HG03025 (cell line): ENCODE measurements around the gene PLCG1.

Experiments
- ATAC-seq: cut with Tn5 transposase; IDR thresholded peaks from one replicate; pipeline ENCODE4 v1.9.1; 2021; ENCODE audit warnings: mild to moderate bottlenecking, moderate library complexity; ENCODE audit not compliant: unreplicated experiment, low FRiP score

The PLCG1 gene

GRCh38 chr20:41165001-41165882 lies 27.9 kb downstream of the PLCG1 start:
- ATAC-seq = no peak

GRCh38 chr20:41166201-41167117 lies 29.1 kb downstream of the PLCG1 start:
- no peak for ATAC-seq

GRCh38 chr20:41167118-41167470 lies 29.8 kb downstream of the PLCG1 start:
- no peak for ATAC-seq

- ATAC-seq = no peak
Measured at GRCh38 chr20:41167481-41168253, 30.3 kb downstream of the PLCG1 start.

DNA sequence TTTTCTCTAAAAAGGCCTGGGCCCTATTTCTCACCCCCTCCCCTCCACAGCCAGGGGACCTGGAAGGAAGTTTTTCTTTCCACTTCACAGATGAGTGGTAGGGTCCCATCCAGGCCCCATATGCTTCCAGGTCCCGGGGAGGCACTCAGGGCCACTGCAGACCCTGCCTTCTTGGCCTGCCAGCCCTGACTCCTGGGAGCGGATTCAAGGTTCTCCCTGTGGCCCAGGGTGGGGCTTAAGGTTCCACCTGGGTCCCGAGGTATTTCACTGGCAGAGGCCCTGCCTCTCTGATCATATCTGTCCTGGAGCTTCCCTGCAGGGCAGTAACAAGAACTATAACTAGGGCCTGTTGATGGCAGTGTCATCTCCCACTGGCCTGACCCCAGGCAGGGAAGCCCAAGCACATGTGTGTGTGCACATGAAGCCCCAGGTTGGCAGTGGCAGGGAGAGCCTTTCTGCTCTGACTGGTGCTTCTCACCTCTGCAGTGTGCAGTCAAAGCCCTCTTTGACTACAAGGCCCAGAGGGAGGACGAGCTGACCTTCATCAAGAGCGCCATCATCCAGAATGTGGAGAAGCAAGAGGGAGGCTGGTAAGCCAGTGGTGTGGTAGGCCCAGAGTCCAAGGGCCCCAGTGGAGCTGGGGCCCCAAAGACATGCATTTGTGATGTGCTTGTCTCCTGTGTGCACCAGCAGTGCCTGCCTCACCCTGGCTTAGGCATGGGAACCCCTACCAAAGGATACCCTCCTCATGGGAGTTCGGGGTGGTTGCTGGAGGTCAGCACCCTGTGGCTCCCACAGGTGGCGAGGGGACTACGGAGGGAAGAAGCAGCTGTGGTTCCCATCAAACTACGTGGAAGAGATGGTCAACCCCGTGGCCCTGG lies 31.2 kb downstream of the PLCG1 start:
- ATAC-seq = no peak

- ATAC-seq = no peak
Measured at GRCh38 chr20:41169162-41169690, 31.9 kb downstream of the PLCG1 start.

DNA sequence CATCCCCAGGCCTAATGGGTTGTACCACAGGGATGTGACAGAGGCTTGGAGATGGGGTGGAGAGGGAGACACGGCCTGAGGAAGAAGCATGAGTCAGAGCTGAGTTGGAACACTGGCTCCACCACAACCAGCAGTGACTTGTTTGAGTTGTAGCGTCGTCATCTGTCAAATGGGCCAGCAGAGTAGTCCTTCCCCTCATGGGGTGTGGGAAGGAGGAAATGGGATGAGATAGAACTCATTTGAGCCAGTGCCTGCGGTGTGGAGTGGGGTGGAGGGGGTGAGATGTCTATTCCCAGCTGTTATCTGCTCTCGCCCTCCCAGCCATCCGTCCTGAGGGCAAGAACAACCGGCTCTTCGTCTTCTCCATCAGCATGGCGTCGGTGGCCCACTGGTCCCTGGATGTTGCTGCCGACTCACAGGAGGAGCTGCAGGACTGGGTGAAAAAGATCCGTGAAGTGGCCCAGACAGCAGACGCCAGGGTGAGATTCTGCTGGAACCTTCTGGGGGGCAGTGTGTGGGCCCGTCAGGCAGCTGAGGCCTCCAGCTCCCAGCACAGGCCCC lies 32.5 kb downstream of the PLCG1 start:
- ATAC-seq = no peak

DNA sequence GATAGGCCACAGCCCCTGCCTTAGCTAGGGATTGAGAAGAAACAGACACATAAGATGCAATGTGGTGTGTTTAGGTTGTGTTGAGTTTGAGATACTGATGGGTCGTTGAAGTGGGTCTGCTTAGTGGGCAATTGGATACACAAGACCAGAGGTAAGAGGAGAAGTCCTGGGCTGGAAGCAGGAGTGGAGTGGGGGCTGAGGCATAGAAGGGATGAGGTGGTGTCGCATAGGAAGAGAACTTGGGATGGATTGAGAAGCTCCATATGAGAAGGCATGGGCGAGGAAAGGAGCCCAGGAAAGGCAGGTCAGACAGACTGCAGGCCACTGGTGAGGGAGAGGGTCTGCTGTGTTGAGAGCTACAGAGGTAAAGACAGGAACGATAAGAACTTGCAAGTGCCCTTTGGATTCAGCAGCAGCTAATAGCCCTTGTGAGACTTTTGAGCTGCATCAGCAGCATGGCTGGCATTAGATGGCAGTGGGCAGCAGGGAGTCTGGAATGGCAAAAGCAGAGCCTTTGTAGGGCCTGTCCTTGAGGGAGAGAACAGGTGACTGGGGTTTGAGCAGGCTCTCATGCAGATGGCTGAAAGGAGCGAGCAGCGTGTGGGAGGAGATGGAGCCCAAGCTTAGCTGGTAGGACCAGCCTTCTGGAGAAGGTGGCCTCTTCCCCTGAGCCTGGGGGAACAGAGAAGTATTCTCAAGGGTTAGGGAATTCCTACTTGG lies 33.2 kb downstream of the PLCG1 start:
- no peak for ATAC-seq

- ATAC-seq = no peak
Measured at GRCh38 chr20:41171736-41172295, 34.5 kb downstream of the PLCG1 start.

DNA sequence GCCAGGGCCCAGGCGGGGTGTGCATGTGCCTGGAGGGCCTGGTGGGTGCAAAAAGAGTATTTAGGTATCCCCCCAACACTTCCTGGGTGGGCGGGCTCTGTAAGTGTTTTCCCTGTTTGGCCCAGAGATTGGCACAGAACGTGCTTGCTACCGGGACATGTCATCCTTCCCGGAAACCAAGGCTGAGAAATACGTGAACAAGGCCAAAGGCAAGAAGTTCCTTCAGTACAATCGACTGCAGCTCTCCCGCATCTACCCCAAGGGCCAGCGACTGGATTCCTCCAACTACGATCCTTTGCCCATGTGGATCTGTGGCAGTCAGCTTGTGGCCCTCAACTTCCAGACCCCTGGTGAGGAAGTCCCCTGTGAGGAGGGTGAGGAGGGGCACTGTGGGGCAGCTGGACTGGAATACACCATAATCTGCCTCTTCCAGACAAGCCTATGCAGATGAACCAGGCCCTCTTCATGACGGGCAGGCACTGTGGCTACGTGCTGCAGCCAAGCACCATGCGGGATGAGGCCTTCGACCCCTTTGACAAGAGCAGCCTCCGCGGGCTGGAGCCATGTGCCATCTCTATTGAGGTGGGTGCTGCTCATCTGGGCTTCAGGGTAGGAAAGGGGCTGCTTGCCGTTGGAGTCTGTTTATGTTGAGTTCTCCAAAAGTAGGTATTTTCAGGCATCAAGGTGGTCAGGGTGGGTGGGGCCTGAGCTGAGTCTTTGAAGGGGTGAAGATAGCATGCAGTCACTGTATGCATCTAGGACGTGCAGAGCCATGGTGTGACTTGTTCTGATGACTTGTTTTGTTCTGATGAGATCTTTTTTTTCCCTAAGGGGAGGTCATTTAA lies 35.2 kb downstream of the PLCG1 start:
- ATAC-seq = no peak

DNA sequence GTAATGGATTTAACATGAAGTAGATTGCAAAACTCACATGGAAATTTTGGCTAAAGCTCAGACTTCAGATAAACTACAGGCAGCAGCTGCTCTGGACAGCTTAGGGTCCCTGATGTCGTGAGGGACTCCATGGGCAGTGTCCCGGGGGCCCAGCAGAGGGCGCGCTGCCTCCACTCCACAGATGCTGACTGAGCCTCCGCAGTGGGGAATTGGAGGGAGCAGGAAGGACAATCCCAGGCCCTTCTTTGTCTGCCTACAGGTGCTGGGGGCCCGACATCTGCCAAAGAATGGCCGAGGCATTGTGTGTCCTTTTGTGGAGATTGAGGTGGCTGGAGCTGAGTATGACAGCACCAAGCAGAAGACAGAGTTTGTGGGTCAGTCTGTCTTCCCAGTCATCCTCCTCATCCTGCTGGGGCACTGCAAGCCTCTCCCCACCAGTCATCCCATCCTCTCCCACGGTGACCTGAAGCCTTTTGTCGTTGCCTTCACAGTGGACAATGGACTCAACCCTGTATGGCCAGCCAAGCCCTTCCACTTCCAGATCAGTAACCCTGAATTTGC lies 35.9 kb downstream of the PLCG1 start:
- no peak for ATAC-seq

GRCh38 chr20:41173791-41174341 lies 36.5 kb downstream of the PLCG1 start:
- ATAC-seq = no peak

DNA sequence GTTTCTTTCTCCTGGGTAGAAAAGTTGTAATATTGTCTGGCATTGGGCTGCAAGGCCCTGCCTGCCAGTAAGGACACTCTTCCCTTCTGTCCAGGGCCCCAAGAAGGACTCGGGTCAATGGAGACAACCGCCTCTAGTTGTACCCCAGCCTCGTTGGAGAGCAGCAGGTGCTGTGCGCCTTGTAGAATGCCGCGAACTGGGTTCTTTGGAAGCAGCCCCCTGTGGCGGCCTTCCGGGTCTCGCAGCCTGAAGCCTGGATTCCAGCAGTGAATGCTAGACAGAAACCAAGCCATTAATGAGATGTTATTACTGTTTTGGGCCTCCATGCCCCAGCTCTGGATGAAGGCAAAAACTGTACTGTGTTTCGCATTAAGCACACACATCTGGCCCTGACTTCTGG lies 37.0 kb downstream of the PLCG1 start:
- ATAC-seq = no peak

GRCh38 chr20:41174782-41175181 lies 37.4 kb downstream of the PLCG1 start:
- no peak for ATAC-seq

DNA sequence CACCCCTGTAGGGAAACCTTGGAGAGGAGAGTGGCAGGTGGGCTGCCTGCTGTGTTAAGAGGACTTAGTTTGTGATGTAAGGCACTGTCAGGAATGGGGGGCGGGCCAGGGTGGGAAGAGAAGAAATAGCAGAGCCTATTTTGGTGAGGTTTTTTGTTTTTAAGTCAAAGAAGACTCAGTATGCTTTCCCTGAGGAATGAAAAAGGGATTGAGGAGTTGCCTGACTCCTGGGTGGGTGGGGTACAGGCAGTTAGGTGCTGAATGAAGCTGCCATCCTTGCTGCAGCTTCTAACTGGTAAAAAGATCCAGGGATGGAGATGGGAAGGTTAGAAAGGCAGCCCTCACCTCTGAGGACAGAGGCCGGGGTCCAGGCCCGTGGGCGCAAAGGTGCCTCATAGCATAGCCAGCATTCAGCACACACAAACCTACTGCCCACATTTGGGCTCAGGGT lies 37.9 kb downstream of the PLCG1 start:
- ATAC-seq = no peak

DNA sequence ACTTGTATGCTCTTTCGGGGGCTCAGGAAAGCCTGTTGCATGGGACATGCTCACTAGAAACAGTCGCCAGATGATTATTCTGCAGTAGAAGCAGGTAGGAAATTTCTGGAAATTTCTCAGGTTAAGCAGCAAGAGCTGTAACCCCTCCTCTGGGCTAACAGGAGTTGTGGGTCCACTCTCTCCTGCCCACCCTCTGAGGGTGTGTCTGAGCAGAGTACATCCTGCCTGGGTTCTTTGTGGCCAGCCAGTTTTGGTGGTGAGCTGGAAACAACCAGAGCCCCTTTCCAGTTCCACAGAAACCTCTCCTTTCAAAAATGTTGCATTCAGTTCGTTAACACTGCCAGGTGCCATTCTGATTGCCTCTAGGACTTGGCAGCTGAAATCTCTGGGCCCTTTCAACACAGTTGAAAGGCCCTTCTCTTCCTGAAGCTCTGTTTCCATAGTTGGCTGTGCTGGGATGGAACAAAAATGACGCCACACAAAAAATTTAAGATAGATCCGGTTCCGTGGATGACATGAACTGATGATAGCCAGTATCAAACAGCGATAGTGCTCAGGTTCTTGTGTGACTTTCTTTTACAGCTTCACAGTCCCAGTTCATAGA lies 38.5 kb downstream of the PLCG1 start:
- ATAC-seq = no peak
